ENCODE results near the gene SH3D19.

SH3D19 gene

GRCh38 chr4:151215295-151215694, 110.1 kb downstream of the SH3D19 start:
- TF ChIP-seq POLR2AphosphoS5 (IDR thresholded peaks at IDR 0.05; ENCODE audit: low read depth, low read length): no peak
- no peak for TF ChIP-seq TAF1 (IDR thresholded peaks at IDR 0.05; ENCODE audit: borderline replicate concordance, insufficient read depth, low read length)
- no peak for TF ChIP-seq SIN3A (IDR thresholded peaks at IDR 0.05; ENCODE audit: borderline replicate concordance, insufficient read depth, low read length)
- TF ChIP-seq REST (IDR thresholded peaks at IDR 0.05; ENCODE audit: insufficient read depth in 1 of 2, low read depth in 2 of 2, low read length in 2 of 2): no peak
- no peak for TF ChIP-seq FOXP2 (optimal IDR thresholded peaks at IDR 0.05; ENCODE audit: borderline replicate concordance, extremely low read depth, extremely low read length, insufficient read depth)

GRCh38 chr4:151207868-151208267, 117.5 kb downstream of the SH3D19 start:
- TF ChIP-seq TAF1 (IDR thresholded peaks at IDR 0.05; ENCODE audit: borderline replicate concordance, insufficient read depth, low read length) (no peak), SIN3A (IDR thresholded peaks at IDR 0.05; ENCODE audit: borderline replicate concordance, insufficient read depth, low read length) (no peak), POLR2AphosphoS5 (IDR thresholded peaks at IDR 0.05; ENCODE audit: low read depth, low read length) (no peak), REST (IDR thresholded peaks at IDR 0.05; ENCODE audit: insufficient read depth in 1 of 2, low read depth in 2 of 2, low read length in 2 of 2) (no peak), FOXP2 (optimal IDR thresholded peaks at IDR 0.05; ENCODE audit: borderline replicate concordance, extremely low read depth, extremely low read length, insufficient read depth) (no peak)

- TF ChIP-seq REST (IDR thresholded peaks at IDR 0.05; ENCODE audit: insufficient read depth in 1 of 2, low read depth in 2 of 2, low read length in 2 of 2) (no peak), FOXP2 (optimal IDR thresholded peaks at IDR 0.05; ENCODE audit: borderline replicate concordance, extremely low read depth, extremely low read length, insufficient read depth) (no peak), TAF1 (IDR thresholded peaks at IDR 0.05; ENCODE audit: borderline replicate concordance, insufficient read depth, low read length) (no peak), SIN3A (IDR thresholded peaks at IDR 0.05; ENCODE audit: borderline replicate concordance, insufficient read depth, low read length) (no peak), POLR2AphosphoS5 (IDR thresholded peaks at IDR 0.05; ENCODE audit: low read depth, low read length) (no peak)
Observed at GRCh38 chr4:151207186-151207585, 118.2 kb downstream of the SH3D19 start.

GRCh38 chr4:151206241-151207005, 119.0 kb downstream of the SH3D19 start:
- TF ChIP-seq FOXP2 (optimal IDR thresholded peaks at IDR 0.05; ENCODE audit: borderline replicate concordance, extremely low read depth, extremely low read length, insufficient read depth) (no peak), REST (IDR thresholded peaks at IDR 0.05; ENCODE audit: insufficient read depth in 1 of 2, low read depth in 2 of 2, low read length in 2 of 2) (no peak), TAF1 (IDR thresholded peaks at IDR 0.05; ENCODE audit: borderline replicate concordance, insufficient read depth, low read length) (no peak), POLR2AphosphoS5 (IDR thresholded peaks at IDR 0.05; ENCODE audit: low read depth, low read length) (no peak), SIN3A (IDR thresholded peaks at IDR 0.05; ENCODE audit: borderline replicate concordance, insufficient read depth, low read length) (no peak)

Data from PFSK-1 (cell line).